Gastroesophageal sphincter (tissue), 3 donors: Measurements from ENCODE around the gene SPTLC3.

ENCODE experiments used
- CTCF ChIP-seq, 4 experiments: fragments of 200-600 bp in 2 of 4; fragments of 450-650 bp in 2 of 4; sonication (generic) in 1 of 4; IDR thresholded peaks; one replicate each; pipeline ENCODE4 v1.5.1; 2017 to 2019; ENCODE audit warnings: antibody characterized with exemption in 4 of 4, mild to moderate bottlenecking in 2 of 4, moderate library complexity in 2 of 4
- EP300 ChIP-seq: sonication (generic); formaldehyde crosslinking; IDR thresholded peaks from one replicate; pipeline ENCODE4 v1.6.1; 2017; ENCODE audit warnings: antibody characterized with exemption, mild to moderate bottlenecking
- POLR2AphosphoS5 ChIP-seq: sonication (generic); formaldehyde crosslinking; IDR thresholded peaks from one replicate; pipeline ENCODE4 v1.6.1; 2017; ENCODE audit warnings: antibody characterized with exemption

GRCh38 chr20:13169086-13169485, 160.3 kb downstream of the SPTLC3 start:
- TF ChIP-seq CTCF (IDR thresholded peaks at IDR 0.05) (no peak), POLR2AphosphoS5 (no peak), EP300 (no peak)
